ENCODE measurements around the gene ADAMTS13. TPM values are rescaled to one million over a fixed set of nuclear protein-coding genes. Genes with fewer than 3 reads are reported as not detected.

Gene ADAMTS13
- total RNA-seq, 4 donors from 2014 or later = 1.9 to 2.2 (median 2.0) TPM; not detected in 1

DNA sequence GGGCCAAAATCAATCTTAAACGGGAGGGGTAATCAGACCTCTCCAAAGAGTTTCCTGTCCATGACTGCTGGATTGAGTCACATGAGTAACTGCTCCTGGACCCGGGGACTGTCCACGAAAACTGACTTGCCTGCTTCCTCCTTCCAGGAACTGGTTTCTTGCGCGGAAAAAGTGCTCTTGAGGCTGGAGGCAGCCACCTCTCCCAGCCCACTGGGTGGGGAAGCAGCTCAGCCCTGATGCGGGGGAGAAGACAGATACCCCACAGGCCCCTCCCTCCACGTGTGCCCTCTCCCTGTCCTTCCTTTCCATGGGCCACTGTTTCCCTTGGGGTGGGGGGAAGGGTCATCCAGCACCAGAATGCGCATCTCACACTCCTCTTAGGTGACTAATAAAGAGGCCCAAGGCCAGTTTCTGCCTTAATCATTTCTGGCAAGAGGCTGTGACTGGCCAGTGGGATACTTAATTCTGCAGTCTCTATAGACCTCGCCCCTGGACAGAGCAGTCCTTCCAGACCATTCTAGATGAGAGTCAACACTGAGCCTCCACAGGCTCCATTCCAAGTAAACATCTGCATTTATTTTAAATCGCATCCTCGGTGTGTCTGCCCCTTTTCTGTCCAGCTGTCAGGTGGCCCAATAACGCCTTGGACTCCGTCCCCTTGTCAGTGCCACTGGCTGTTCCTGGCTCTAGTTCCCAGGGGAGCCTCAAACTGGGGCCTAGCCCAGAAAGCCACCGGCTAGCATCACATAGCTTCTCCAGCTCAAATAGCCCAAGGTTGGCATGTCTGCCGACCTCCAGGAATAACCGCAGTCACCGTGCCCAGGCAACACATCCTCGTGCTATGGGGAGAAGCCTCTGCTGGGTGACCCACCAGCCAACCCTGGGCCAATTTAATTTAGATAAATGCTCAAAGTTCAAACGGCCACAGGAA lies 16.4 kb upstream of the ADAMTS13 start:
- TF ChIP-seq, protein P1, sequence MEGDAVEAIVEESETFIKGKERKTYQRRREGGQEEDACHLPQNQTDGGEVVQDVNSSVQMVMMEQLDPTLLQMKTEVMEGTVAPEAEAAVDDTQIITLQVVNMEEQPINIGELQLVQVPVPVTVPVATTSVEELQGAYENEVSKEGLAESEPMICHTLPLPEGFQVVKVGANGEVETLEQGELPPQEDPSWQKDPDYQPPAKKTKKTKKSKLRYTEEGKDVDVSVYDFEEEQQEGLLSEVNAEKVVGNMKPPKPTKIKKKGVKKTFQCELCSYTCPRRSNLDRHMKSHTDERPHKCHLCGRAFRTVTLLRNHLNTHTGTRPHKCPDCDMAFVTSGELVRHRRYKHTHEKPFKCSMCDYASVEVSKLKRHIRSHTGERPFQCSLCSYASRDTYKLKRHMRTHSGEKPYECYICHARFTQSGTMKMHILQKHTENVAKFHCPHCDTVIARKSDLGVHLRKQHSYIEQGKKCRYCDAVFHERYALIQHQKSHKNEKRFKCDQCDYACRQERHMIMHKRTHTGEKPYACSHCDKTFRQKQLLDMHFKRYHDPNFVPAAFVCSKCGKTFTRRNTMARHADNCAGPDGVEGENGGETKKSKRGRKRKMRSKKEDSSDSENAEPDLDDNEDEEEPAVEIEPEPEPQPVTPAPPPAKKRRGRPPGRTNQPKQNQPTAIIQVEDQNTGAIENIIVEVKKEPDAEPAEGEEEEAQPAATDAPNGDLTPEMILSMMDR (IDR thresholded peaks at IDR 0.05; ENCODE audit: low read depth) = no peak

DNA sequence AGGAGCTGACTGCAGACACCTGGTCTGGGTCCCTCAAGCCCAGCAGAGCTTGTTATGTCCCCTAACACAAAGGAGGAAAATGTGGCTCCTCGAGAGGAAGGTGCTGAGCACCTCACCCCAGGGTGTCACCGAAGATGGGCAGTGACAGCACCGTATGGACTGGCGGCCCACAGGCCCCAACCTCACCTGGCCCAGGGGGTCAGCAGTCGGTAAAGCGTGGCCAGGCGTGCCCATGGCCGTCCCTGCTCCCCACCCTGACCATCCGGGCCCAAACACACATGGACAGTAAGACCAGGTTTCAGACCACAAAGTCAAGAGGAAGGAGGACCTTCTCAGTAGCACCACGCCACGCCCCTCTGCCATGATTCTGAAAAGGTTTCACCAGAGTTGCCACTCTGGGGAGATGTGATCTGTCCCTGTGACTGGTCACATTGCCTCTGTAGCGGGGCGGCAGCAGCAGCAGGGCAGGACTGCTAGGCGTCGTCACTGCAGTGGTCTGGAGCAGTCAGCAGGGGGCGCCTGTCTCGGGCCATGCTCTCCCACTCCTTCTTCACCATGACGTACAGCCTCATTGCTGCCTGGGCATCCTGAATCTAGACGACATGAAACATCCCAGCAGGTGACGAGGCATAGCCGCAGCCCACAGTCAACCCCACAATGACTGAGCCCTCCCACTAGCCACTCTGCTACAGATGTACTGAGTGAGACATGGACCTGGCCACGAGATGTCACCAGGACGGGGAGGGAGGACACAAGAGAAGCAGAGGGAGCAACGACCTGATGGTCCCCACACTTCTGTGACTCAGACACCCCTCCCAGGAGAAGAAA lies 15.5 kb upstream of the ADAMTS13 start:
- TF ChIP-seq, protein P1 (IDR thresholded peaks at IDR 0.05; ENCODE audit: low read depth) = no peak

GRCh38 chr9:133408042-133408441 lies 14.1 kb upstream of the ADAMTS13 start:
- TF ChIP-seq, protein P1 (IDR thresholded peaks at IDR 0.05; ENCODE audit: low read depth) = no peak

- TF ChIP-seq, protein P1 (IDR thresholded peaks at IDR 0.05; ENCODE audit: low read depth) = no peak
Observed at GRCh38 chr9:133415170-133415569, 7.0 kb upstream of the ADAMTS13 start.

- TF ChIP-seq, protein P1 (IDR thresholded peaks at IDR 0.05; ENCODE audit: low read depth) = no peak
Observed at GRCh38 chr9:133417541-133418461, 4.4 kb upstream of the ADAMTS13 start, which contains the start of gene REXO4. Gene REXO4 (minus strand): TSS chr9:133418010. CDS start chr9:133417844, 166 bp downstream.

DNA sequence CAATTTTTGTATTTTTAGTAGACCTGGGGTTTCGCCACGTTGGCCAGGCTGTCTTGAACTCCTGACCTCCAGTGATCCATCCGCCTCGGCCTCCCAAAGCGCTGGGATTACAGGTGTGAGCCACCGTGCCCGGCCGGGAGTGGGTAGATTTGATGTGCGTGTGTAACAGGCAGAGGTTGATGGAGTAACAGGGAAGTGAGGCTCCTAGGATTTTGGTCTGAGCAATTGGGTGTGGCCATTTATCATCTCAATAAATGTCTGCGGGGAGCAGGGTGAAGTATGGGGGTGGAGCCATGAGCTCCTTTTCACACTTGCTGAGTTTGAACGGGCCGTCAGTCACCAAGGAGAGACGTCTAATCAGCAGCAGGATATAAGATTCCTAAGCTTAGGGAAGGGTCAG lies 3.2 kb upstream of the ADAMTS13 start:
- TF ChIP-seq, protein P1 (IDR thresholded peaks at IDR 0.05; ENCODE audit: low read depth) = no peak
